Fibroblast of lung (primary cell): Measurements from ENCODE around the gene WDR20. TPM values are rescaled to one million over a fixed set of nuclear protein-coding genes. Genes with fewer than 3 reads are reported as not detected.
"Not testable (repeated sequence)": the region's sequence is repeated elsewhere in the genome, so short reads cannot be mapped to it uniquely, and the experiment has no call there.

Experiments used
- DNase-seq, 2 donors: peaks; one replicate each; pipeline versions ENCODE4 v3.0.0 to v3.0.0-alpha.2; 2010; ENCODE audit warnings: low read depth in 2 of 2
- H2AFZ ChIP-seq: 2 replicates; pipeline ENCODE4 v1.5.1; 2012; ENCODE audit warnings: low read length, control low read depth, inconsistent platforms
- H3K27ac ChIP-seq: 2 replicates; pipeline ENCODE4 v1.5.1; 2011; ENCODE audit warnings: low read length, control low read depth; ENCODE audit not compliant: insufficient read depth
- H3K27me3 ChIP-seq: 2 replicates; pipeline ENCODE4 v1.5.1; 2011; ENCODE audit warnings: mild to moderate bottlenecking, low read length; ENCODE audit not compliant: control insufficient read depth, insufficient read depth
- H3K36me3 ChIP-seq: 2 replicates; pipeline ENCODE4 v1.5.1; 2011; ENCODE audit warnings: low read length; ENCODE audit not compliant: control insufficient read depth, insufficient read depth
- H3K4me1 ChIP-seq: 2 replicates; pipeline ENCODE4 v1.5.1; 2011; ENCODE audit warnings: low read length; ENCODE audit not compliant: control insufficient read depth, insufficient read depth; ENCODE audit errors: extremely low read depth
- H3K4me2 ChIP-seq: 2 replicates; pipeline ENCODE4 v1.5.1; 2011; ENCODE audit warnings: low read length, control low read depth; ENCODE audit not compliant: insufficient read depth; ENCODE audit errors: extremely low read depth
- H3K4me3 ChIP-seq, 4 experiments: fragments of 200-600 bp in 1 of 4; sonication (generic) in 1 of 4; replicated peaks in 1 of 4; 2 replicates each; pipeline ENCODE4 v1.5.1; 2011 to 2016; ENCODE audit warnings: low read length in 4 of 4, low read depth in 3 of 4, mild to moderate bottlenecking in 3 of 4, control low read depth in 2 of 4, inconsistent platforms in 1 of 4, mixed read lengths in 1 of 4; ENCODE audit not compliant: insufficient read depth in 1 of 4; ENCODE audit errors: control extremely low read depth in 1 of 4
- H3K79me2 ChIP-seq: 2 replicates; pipeline ENCODE4 v1.5.1; 2012; ENCODE audit warnings: mild to moderate bottlenecking, low read length, inconsistent platforms; ENCODE audit not compliant: control insufficient read depth, insufficient read depth
- H3K9ac ChIP-seq: 2 replicates; pipeline ENCODE4 v1.5.1; 2011; ENCODE audit warnings: mild to moderate bottlenecking, low read length, control low read depth; ENCODE audit not compliant: insufficient read depth
- H3K9me3 ChIP-seq: 2 replicates; pipeline ENCODE4 v1.5.1; 2012; ENCODE audit warnings: low read depth, low read length; ENCODE audit not compliant: control insufficient read depth, insufficient read depth
- H4K20me1 ChIP-seq: 2 replicates; pipeline ENCODE4 v1.5.1; 2011; ENCODE audit warnings: low read length; ENCODE audit not compliant: control insufficient read depth, insufficient read depth; ENCODE audit errors: extremely low read depth
- EZH2 ChIP-seq: IDR thresholded peaks from 2 replicates; pipeline ENCODE4 v1.5.1; 2012; ENCODE audit warnings: low read length, control low read depth, mild to moderate bottlenecking; ENCODE audit errors: missing control alignments
- polyA plus RNA-seq, 2 donors: library from polyadenylated mRNA; depleted of rRNA in 1 of 2; stranded (reverse) in 1 of 2; unstranded in 1 of 2; fragments of >200 nt; gene quantifications; 2 replicates each; pipeline ENCODE4 v1.2.1, GENCODE V29; 2011 to 2012; ENCODE audit warnings: missing spikeins in 1 of 2
- total RNA-seq: library from RNA; depleted of rRNA; stranded (reverse); fragments of >200 nt; gene quantifications from 2 replicates; pipeline ENCODE4 v1.2.1, GENCODE V29; 2014
- TF ChIP-seq, protein P1 (sequence below), 2 donors: IDR thresholded peaks in 1 of 2; conservative IDR thresholded peaks in 1 of 2; 1 replicate in 1 of 2; 2 replicates in 1 of 2; pipeline ENCODE4 v1.5.1; 2011 to 2012; ENCODE audit warnings: low read length in 2 of 2, control low read depth in 1 of 2, inconsistent platforms in 1 of 2, low read depth in 1 of 2, mild to moderate bottlenecking in 1 of 2

Gene WDR20
- total and polyA plus RNA-seq, 2 donors (not counting 1 experiment from before 2014, with no cell fraction given) = 17.2 to 17.8 TPM

DNA sequence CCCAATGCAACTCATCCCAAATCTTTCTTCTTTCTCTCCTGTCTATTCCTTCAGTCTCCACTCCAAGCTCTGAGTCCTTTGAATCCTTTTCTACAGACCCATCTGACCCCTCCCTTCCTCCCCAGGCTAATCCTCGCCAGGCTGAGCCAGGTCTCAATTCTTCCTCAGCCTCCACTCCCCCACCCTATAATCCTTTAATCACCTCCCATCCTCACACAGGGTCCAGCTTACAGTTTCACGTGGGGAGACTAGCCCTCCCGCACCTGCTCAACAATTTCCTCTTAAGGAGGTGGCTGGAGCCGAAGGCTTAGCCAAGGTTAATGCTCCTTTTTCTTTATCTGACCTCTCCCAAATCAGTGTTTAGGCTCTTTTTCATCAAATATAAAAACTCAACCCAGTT lies 101.5 kb downstream of the WDR20 start:
- Histone ChIP-seq H3K4me1 (no peaks in the 10 kb centered on the region), H3K4me3 (no peak overlapping the region), H3K27me3 (peaks cover 2% of the 10 kb centered on the region), H3K4me2 (no peak overlapping the region), H3K36me3 (no peaks in the 10 kb centered on the region), H2AFZ (no peak overlapping the region), H3K79me2 (no peaks in the 10 kb centered on the region), H3K9ac (no peak overlapping the region), H4K20me1 (no peaks in the 10 kb centered on the region), H3K27ac (no peak overlapping the region), H3K9me3 (no peaks in the 10 kb centered on the region)
- DNase-seq = no peak
- TF ChIP-seq, protein P1, sequence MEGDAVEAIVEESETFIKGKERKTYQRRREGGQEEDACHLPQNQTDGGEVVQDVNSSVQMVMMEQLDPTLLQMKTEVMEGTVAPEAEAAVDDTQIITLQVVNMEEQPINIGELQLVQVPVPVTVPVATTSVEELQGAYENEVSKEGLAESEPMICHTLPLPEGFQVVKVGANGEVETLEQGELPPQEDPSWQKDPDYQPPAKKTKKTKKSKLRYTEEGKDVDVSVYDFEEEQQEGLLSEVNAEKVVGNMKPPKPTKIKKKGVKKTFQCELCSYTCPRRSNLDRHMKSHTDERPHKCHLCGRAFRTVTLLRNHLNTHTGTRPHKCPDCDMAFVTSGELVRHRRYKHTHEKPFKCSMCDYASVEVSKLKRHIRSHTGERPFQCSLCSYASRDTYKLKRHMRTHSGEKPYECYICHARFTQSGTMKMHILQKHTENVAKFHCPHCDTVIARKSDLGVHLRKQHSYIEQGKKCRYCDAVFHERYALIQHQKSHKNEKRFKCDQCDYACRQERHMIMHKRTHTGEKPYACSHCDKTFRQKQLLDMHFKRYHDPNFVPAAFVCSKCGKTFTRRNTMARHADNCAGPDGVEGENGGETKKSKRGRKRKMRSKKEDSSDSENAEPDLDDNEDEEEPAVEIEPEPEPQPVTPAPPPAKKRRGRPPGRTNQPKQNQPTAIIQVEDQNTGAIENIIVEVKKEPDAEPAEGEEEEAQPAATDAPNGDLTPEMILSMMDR (conservative IDR thresholded peaks at IDR 0.05 in 1 of 2, IDR thresholded peaks at IDR 0.05 in 1 of 2; ENCODE audit: low read depth in 1 of 2, low read length in 2 of 2) = no peak
- TF ChIP-seq EZH2 = no peak

- H3K79me2 ChIP-seq, H3K27ac ChIP-seq, DNase-seq: not testable (repeated sequence)
Observed at GRCh38 chr14:102243795-102244194, 104.1 kb downstream of the WDR20 start.

GRCh38 chr14:102246071-102246470 lies 106.4 kb downstream of the WDR20 start:
- H3K79me2 ChIP-seq = no peaks in the 10 kb centered on the region
- no peaks in the 10 kb centered on the region for H3K4me1 ChIP-seq
- no peak overlapping the region for H3K9ac ChIP-seq
- H3K27me3 ChIP-seq = no peaks in the 10 kb centered on the region
- no peak overlapping the region for H3K4me3 ChIP-seq
- H3K27ac ChIP-seq = no peak overlapping the region
- H4K20me1 ChIP-seq = no peaks in the 10 kb centered on the region
- no peak overlapping the region for H3K4me2 ChIP-seq
- H2AFZ ChIP-seq = no peak overlapping the region
- H3K36me3 ChIP-seq = no peaks in the 10 kb centered on the region
- H3K9me3 ChIP-seq = no peaks in the 10 kb centered on the region
- no peak for DNase-seq
- TF ChIP-seq EZH2 = no peak
- TF ChIP-seq, protein P1 (conservative IDR thresholded peaks at IDR 0.05 in 1 of 2, IDR thresholded peaks at IDR 0.05 in 1 of 2; ENCODE audit: low read depth in 1 of 2, low read length in 2 of 2) = no peak

More at GRCh38 chr14:102243795-102244194, 104.1 kb downstream of the WDR20 start:
- H3K4me1 ChIP-seq, H3K36me3 ChIP-seq, H2AFZ ChIP-seq, H3K9me3 ChIP-seq, H3K27me3 ChIP-seq, H4K20me1 ChIP-seq, H3K4me3 ChIP-seq, H3K9ac ChIP-seq, H3K4me2 ChIP-seq: not testable (repeated sequence)
